ENCODE data around the gene CAPZB.

CAPZB gene

DNA sequence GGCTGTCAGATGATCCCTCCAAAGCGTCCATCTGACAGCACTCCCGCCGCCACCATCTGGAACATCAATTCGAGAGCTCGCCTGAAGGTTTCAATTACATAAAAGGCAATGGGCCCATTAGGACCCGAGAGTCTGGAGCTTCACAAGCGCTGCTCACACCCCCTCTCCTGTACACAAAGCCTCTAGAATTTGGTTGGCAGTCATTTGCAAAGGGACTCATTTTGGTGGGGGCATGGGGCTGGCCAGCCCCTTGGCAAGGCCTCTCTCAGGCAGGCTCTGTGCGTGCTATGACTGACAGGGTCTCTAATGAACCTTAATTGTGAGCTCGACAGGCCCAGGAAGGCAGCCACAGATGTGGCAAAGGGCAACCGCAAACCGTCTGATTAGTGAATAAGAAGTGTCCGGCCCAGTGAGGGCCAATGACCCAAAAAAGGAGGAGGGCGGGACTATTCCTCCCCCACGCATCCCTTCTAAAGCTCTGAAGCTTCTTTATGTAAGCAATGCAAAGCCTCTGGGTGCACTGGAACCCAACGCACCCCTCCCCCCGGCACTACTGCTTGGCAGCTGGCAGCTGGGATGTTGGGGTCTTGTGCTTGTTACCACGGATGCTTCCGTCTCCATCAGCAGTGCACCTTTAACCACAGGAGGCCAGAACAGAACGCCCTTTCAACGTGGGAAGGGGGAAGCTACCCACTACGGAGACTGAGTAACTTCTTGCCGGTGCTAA is 79.4 kb downstream of the CAPZB start:
- DNase-seq (ENCODE audit: low read depth) = no peak

DNA sequence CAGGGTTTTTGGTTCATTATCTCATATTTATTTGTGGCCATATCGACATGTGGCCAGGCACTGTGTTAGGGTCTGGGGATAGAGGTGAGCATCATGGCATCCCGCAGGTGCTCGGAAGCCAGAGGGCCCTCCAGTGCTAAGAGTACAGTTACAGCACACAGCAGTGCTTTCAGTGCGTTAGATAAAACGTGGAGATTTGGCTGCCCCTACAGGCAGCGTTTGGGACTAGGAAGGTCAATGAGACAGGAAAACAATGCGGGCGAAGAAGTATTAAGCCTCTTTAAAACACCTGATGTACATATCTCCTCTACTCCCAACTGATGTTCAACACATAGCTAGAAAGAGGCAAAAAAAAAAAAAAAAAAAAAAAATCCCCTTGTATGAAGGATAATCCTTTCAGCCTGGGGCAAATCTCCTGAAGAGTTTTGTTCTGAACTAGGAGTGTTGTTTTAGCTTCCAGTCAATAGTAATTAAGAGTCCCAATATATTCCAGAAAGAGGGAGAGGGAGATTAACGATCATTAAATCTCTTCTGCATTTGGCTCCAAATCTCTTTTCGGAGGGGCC is 80.1 kb downstream of the CAPZB start:
- no peak for DNase-seq (ENCODE audit: low read depth)

DNA sequence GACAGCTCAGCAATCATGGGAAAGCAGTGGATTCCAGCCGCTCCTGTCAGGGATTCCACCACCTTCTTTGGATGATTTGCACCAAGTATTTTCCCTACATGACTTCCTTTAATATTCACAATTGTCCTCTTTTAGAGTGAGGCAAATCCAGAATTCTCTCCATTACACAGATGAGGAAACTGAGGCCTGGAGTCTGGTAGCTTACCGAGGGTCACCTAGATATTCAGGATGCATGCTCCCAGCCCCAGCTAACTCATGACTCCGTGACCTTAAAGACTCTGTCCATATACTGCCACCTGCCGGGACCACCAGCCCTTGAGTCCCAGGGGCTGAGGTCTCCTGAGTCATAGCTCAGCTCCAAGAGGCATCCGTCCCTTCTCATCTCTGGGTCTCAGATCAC is 80.6 kb downstream of the CAPZB start:
- DNase-seq (ENCODE audit: low read depth) = no peak

DNA sequence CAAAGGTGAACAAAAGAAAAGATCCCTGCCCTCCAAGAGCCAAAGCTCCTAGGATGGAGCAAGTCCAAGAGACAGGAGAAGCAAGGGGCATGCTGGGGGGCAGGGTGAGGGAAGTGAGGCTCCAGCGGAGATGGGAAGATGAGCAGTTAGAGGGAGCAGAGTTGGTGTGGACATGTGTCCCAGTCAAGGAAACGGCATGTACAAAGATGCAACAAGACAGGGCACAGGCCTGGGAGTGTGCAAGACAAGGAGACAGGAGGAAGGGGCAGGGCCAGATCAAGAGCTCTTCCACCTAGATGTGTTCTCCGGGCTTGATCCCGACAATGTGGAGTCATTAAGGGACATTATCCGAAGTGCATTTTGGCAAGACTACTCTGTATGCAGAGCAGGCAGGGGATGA is 82.1 kb downstream of the CAPZB start:
- no peak for DNase-seq (ENCODE audit: low read depth)

DNA sequence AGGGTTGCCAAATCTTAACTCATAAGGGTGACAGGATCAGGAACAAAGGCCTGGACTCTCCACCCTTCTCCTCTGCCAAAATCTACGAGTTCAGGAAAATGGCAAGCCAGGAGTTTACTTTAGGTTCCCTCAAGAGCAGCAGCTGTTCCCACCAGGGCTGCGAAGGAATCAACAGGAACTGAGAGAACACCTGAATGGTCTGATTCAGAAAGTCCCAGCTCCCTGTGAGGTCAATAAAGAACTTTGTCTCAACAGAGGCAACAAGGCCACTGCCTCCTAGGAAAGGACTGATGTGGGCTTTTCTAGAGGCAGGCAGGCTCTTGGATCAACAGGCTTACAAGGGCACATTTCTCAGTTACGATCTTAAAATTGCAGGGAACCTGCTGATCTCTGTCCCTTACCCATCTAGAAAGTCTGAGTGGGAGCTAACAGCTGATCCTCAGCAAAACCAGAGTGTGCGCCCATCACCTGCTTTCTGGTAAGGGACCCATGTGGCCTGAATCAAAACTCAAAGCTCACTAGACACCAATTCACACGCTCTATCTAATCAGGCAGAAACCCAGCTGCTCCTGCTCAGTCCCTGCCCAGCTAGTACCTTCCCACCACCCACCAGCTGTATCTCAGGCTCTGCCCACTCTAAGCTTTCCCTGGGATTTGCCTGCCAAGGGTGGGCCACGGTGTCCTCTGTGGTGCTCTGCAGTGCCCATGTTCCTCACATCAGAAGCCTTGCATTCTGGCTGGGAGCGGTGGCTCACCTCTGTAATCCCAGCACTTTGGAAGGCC is 83.1 kb downstream of the CAPZB start:
- DNase-seq (ENCODE audit: low read depth) = no peak

DNA sequence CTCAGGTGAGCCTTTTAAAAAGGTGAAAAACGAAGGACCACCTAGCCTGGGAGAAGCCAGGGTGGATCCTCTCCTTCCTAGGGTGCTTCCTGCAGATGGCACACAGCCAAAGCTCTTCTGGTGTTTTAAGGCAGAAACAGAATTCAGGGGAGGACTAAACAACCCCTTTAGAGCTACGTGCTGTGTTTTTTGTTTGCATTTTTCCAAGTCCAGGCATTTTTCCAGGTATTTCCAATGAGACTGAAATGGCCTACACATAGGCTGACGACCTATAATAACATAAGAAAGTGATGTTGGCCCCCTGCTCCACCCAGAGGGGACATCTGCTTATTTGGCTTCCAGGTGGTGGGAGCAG is 83.8 kb downstream of the CAPZB start:
- DNase-seq (ENCODE audit: low read depth) = no peak

DNA sequence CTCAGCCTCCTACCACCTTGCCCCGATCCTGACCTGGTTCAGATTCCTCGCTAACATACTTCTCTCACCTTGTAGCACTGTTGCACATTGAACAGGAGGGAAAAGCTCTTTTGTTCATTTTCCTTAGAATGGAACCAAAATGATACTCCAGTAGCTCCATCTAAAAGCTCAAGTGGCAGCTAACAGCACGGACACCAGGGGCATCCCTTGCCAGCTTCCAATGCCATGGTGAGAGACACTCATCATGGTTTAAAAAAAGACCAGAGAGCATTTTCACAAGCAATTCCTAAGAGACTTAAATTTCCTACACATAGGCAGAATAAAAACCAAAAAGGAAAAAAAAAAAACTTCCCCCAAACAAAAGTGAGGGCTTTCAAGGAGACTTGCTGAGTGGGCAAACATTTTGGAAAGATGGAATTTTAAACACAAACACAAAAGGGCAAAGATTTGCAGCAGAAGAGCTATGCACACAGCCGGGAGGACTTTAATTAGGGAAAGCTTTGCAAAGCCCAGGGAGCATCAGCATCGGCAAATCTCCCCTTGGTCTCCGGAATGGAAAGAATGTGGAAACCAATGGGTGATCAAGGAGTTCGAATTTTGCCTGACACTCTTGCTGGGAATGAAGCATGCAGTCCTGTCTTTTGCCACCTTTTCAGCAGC is 84.3 kb downstream of the CAPZB start:
- DNase-seq (ENCODE audit: low read depth) = no peak

DNA sequence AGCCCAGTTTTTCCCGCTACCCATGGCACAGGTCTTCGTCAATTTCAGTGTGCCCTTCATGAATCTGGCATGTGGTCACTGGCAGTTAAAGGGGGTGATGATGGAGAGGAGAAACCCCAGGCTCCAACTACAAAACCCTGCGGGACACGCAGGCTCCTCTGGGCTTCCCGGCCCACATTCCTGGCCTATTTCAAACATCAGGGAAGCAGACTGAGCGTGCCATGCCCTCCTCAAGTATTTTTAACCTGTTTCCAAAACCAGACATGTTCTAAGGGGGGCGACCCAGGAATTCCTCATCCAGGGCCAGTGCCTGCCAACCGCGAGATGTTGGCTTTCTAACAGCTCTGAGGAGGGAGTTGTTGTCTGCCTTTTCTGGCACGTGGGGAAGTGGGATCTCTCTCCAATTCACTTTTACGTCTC is 85.1 kb downstream of the CAPZB start:
- DNase-seq (ENCODE audit: low read depth) = no peak

DNA sequence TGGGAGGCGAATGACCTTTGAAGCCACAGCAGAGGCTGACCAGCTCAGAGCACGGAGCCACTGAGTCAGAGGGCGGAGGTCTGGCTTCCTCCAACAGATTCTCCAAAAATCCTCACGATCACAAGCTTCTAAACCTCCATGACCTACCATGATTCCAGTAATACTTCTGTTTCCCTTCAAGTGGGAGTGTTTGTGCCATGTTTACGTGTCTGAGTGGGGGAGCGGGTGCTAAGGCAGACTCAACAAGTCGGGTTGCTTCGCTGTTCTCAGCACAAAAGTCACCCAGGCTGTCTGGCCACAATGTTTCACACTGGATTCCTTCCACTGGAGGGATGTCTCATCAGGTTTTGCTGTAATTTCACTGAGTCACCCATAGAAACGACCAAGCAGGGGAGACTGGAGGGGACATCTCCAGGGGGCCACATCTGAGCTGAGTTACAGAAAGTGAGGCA is 87.0 kb downstream of the CAPZB start:
- peak; percentile 77 for DNase-seq (ENCODE audit: low read depth)

DNA sequence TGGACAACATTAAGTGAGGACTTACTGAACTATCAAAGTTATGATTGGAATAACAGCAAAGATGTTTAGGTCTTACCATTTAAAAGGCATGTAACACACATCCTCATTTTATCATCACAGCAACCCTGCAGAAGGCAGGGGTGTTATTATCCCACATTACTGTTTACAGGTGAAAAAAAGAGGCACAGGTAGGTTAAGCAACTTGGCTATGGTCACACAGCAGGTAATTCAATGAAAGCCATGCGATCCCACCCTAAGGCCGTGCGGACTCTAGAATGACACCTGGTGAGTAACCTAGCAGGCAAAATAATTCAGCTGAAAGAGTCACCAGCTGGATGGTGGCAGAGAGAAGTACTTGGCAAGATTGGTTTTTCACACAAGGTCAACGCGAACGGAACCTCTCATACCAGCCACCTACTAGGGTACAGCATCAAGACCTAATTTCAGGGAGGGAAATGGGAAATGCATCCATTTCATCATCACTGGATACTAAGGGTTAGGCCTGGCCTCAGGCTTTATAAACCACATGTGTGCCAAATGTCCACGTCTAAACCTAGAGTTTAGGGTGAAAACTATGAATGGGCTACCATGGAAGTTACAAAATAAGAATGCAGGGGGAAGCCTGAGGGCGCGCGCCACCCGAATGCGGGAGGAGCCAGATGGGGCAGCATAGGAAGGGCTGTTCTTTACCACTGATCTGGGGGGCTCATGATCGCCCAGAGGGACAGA is 88.0 kb downstream of the CAPZB start:
- no peak for DNase-seq (ENCODE audit: low read depth)

DNA sequence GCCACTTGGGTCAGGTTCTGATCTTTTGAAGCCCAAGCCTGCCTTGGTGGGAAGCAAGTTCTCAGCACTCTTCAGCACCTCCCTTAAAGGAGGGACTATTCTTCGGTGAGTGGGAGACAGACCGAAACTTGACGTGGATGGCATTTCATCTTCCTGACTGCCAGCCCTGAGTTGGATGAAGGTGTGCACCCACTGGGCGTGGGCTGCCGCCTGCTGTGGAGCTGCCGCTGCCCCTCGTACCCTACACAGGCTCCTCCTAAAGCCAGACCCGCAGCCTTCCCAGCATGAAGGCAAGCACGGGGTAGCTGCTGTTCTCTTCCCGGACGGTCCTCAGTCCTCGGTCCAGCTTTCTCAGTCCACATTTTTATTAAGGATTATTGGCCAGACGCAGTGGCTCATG is 89.1 kb downstream of the CAPZB start:
- DNase-seq (ENCODE audit: low read depth) = no peak

DNA sequence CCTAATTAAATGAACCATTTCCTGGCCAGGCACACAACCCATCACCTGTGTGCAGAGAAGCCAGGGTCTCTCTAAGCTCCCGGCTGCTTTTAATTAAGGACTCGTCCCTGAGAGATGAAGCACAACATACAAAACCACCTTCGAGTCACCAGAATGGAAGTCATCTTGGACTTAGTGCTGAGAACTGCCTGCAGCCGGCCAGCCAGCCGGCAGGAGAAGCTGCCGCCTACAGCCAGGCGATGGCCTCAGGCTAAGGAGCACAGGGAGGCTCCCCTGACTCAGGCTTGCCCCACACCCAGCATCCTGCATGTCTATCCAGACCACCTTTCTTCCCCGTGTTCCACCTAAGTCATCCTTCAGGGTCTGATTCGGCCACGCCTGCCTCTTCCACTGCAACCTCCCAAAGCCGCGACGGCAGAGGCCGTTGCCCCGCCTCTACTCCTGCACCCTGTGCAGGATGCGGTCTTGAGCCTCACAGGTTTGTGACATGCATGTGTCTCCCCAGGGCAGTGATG is 89.6 kb downstream of the CAPZB start:
- DNase-seq (ENCODE audit: low read depth) = peak; percentile 60

DNA sequence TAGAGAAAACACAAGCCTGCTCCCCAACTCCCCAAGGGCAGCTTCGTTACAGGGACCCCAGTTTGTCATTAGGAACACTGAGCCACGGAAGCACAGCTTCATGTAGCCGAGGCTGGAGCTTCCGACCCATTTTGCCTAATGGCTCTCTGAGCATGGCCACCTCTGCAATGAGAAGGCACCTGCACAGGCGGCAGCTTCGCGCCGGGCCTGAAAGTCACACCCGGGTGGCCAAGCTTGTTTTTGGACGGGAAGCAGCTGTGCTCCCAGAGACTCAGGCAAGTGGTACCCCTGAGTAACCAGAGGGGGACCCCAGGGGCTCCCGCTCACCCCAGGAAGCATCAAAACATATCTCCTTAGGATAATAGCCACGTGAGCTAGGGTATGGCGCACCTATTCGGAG is 92.3 kb downstream of the CAPZB start:
- DNase-seq (ENCODE audit: low read depth) = no peak

DNA sequence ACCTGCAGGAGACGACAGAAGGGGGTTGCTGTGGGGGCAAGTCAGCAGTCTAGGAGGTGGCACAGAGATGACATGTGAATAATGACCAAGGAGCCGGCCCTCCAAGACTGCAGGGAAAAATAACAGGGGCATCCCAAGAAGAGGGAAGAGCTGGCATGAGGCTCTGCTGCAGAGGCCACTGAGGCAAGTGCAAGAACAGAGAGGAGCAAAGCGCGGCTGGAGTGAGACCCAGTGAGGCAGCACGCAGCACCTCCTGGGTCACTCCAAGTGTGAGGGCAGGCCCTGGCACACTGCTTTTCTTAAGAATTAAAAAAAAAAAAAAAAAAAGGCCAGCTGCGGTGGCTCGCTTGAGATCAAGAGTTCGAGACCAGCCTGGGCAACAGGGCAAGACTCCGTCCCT is 93.1 kb downstream of the CAPZB start:
- DNase-seq (ENCODE audit: low read depth) = no peak

DNA sequence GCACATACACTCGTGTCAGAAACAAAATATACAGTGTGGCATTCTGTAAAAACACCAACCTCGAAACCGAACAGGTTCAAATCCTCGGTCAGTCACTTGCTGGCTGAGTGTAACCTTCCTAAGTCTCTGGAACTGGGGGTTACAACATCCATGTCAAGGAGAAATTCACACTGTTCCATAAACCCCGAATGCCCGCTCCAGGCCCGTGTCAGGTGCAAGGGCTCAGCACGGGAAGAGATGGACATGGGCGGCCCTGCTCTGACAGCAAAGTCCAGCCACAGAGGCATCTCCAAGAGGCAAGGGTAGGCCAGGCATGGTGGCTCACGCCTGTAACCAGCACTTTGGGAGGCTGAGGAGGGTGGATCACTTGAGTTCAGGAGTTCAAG is 93.8 kb downstream of the CAPZB start:
- DNase-seq (ENCODE audit: low read depth) = no peak

DNA sequence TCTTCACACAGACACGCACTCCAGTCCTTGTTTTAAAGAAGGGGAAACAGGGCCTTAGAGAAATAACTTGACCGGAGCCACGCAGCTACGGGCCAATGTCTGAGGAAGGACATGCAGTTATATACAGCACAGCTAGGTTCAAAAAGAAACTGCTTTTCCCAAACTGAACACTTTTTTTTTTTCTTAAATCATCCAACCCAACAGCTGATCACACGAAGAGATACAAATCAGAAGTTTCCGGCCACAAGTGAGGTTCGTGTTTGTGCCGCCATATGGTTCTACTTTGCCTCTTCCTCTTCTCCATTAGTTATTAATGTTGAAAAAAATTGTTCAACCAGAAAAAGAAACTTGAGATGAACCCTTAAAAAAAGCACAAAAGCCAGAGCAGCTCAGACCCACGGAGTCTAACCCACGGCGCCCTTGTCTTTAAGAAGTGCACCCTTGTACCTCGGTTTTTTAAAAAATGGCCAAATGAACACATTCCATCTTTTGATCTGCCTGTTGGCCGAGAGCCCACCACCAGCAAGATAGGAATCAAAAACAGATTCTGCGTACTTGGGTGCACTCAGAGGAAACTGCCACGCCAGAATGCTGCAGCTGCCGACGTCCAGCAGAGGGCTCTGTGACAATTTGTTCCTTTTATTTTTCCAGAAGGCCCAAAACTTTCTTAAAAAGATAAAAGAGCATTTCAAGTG is 94.3 kb downstream of the CAPZB start:
- DNase-seq (ENCODE audit: low read depth) = peak; percentile 37

DNA sequence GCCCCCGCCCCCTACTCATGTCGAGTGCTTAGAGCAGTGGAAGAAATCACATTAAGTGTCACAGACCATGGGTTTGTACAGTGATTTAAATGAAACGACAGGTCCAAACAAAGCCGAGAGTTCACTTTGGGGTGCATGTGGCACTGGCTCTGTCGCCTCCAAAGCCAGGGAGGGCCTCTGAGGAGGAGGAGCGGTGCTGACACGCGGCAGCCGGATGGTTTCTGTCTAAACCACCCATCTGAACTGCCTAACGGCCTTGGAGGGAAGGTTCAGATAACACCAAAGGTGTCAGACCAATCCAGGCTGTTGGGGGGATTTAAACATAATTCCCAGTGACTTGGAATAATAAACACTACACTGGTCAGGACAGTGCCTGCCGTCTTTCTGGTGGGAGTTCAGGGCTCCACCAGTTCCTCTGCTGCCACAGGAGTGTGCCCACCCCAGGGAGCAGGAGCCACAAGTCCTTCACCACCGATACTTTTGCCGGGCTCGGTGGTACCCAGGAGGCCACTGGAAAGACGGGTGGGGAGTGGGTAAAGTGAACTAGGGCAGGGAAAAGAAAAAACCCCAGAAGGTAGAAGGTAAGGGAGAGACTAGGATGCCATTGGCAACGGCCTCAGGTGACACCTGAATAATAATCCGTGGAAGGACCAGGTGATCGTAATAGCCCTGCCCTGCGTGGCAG is 95.0 kb downstream of the CAPZB start:
- no peak for DNase-seq (ENCODE audit: low read depth)

DNA sequence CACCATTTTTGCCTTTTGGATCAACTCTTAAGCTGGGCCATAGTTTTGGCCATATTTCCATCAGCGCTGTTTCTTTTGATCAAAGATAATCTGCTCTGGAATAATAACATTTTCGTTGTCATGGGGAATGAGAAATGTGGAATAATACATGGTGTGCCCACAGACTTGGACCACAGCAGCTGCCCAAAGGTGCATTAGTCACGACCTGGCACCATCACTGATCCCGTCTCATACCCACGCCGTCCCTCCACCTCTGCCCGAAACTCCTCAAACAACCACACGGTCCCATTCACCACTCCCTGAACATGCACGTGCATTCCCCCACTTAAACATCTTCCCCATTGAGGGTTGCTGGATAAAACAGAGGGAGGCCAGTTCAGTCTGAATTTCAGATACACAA is 96.4 kb downstream of the CAPZB start:
- no peak for DNase-seq (ENCODE audit: low read depth)

DNA sequence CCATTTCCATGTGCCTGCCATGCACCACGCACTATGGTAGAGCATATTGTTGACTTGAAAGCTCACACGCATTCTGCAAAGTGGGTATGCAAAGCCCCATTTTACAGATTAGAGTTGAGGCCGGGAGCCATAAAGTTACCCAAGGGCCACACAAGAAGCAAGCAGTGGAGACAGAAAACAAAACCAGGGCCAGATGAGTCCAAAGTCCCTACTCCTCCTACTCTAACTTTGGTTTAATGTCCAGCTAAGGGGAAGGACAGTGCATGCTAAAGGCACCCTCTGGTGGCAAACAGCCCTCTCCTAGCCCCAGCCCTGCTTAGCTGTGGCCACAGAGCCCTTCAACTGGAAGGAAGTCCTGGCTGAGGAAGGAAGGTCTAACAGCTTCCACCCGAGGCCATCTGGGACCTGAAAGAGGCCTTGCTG is 98.3 kb downstream of the CAPZB start:
- DNase-seq (ENCODE audit: low read depth) = no peak

DNA sequence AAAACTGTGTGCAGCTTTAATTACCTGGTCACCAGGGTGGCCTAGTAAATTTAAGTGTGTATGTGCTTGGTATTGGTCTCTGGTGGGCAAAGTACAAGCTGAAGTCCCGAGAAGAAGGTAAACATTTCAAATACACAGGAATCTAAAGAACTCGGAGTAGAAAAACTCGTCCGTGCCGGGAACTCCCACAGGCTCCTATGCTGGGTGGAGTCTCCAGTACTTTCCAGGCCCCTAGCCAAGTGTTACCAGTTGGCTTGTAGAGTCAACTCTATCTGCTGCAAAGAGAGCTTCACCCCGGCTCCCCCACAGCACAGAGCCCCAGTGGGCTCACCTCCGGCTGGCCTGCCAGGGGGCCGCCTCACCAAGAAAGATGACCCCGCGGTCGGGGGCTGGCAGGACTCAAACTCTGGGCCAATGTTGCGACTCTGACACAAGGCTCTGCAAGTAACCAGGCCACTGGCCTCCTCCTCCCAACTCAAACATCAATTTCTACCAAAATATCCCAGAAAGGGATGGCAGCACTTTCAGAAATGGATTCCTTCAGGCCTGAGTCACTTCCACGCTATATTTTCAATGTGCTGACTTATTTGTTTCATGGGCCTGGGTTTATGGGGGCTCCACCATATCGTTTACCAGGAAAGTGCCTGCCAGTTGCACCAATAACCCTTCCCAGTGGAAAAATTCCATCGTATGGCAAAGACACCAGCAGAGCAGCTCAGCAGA is 99.3 kb downstream of the CAPZB start:
- DNase-seq (ENCODE audit: low read depth) = no peak
